Activated CD4-positive, alpha-beta T cell treated with anti-CD3 and anti-CD28 coated beads, Interleukin-2, amount 50 U/mL, for 4 hours (primary cell): Measurements from ENCODE around the gene SDHAF1.
A peak's percentile ranks its signal among the peaks of the same experiment; 100 is the strongest.
"Not testable (repeated sequence)": the region's sequence is repeated elsewhere in the genome, so short reads cannot be mapped to it uniquely, and the experiment has no call there.

Experiments used
- DNase-seq, 2 experiments: peaks; one replicate each; pipeline ENCODE4 v3.0.0-alpha.2; 2020

SDHAF1 gene

GRCh38 chr19:35995048-35995993, at the start of gene SDHAF1:
Gene SDHAF1 (plus strand): TSS chr19:35995188. CDS start chr19:35995275, 87 bp downstream.
- DNase-seq, result peak; percentile 89 to 91

DNA sequence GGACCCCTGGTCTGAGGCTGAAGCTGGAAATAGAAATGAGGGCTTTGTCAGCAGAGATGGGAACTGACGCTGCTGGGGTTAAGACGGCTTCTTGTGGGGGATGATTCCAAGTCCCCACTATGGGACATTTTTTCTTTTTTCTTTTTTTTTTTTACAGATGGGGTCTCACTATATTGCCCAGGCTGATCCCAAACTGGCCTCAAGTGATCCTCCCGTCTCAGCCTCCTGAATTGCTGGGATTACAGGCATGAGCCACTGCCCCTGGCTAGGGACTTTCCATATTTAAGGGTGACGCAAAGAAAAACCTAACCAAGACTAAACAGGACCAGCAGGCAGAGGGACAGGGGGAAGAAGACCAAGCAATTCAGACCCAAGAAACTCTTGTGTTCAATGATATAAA, 48.8 kb upstream of the SDHAF1 start:
- DNase-seq, result no peak

DNA sequence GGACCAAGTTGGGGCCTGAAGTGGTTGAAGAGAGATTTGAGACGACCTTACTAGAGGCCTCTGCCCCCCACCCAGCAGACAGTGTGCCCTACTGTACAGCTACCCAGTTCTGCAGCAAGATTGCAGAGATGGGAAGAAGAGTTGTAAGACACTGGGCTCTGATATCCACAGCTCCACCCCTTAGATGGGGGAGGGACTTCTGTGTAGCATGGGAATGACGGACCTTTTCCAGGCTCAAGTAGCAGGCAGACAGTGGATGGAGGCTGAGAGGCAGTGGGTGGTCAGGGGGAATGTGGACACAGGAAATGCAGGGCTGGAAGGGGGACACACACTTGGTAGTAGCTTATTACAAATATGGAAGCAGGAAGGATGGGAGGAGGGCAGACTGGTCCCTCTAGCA, 45.9 kb upstream of the SDHAF1 start:
- DNase-seq, result no peak

DNA sequence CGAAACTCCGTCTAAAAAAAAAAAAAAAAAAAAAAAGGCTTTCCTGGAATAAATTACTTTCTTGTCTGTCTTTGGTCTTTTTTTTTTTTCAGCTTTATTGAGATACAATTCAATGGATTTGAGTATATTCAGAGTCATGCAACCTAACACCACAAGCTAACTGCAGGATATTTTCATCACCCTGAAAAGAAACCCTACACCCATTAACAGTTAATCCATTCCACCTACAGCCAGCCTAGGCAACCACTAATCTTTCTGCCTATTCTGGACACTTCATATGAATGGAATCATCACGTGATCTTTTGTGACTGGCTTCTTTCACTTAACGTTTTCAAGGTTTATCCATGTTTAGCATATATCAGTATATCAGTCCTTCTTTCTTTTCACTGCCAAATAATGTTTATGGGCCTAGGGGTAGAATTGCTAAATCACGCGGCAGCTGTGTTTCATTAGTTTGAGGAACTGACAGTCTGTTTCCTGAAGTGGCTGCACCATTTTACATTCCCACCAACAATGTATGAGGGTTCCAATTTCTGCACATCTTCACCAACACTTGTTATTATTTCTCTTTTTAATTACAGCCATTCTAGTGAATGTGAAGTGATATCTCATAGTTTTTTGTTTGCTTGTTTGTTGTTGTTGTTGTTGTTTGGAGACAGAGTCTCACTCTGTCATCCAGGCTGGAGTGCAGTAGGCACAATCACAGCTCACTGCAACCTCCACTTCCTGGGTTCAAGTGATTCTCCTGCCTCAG, 38.9 kb upstream of the SDHAF1 start:
- no peak for DNase-seq

DNA sequence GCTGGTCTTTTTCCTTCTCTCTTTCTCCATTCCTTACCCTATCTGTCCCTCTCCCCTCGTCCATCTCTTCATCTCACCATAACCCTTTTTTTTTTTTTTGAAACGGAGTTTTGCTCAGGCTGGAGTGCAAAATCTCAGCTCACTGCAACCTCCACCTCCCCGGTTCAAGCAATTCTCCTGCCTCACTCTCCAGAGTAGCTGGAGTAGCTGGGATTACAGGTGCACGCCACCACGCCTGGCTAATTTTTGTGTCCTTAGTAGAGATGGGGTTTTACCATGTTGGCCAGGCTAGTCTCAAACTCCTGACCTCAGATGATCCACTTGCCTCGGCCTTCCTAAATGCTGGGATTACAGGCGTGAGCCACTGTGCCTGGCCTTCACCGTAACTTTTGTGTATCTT, 37.6 kb upstream of the SDHAF1 start:
- DNase-seq, result not testable (repeated sequence)

DNA sequence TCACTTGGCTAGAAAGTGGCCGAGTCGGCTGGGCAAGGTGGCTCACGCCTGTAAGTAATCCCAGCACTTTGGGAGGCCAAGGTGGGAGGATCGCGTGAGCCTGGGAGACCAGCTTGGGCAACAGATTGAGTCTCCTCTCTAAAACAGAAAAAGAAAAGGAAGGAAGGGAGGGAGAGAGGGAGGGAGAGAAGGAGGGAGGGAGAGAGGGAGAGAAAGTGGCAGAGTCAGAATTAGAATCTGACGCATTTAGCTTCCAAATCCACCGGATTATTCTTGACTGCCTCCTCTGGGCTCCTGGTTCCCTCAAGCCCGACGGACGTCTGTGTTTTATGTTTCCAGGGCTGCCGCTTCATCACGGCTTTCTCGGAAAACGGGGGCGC, 36.3 kb upstream of the SDHAF1 start:
- DNase-seq, result no peak

DNA sequence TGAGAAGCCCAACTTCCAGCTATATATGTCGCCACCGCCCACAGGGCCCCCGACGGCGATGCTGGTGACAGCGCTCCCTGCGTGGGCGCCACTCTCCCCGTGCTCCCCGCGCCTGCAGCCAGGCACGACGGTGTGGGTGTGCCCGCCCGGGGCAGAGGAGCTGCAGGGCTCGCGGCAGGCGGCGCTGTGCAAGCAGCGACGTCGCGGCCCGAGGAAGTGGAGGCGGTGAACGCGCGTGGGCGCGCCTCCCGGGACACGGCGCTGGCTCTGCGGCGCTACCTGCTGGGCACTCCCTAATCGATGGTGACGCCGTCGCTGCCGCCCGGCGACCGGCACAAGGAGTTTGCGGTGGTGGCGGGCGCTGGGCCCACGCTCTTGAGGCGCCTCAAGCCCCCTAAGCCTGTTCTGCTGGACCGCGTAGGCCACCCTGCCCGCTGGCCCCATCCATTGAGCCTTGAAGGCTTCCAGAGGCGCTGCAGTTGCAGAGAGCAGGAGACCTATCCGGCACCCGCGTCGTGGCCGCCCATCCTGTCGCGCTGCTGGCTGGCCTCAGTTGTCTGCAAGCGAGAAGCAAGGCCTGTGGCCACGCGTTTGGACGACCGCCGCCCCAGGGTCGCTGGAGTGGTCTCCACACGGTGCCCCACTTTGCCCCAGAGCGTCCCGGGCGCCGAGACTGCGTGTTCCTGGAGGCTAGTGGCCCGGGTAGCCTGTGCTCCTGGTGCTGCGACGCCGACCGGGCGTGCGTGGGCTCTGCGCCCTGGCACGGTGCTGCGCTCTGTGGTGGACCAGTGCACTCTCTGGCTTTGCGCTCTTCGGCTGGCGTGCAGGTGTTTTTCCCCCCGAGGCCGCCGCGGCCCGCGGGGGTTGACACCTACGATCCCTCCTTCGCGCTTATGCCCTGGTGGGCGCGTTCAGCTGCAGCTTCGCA, 35.7 kb upstream of the SDHAF1 start:
- DNase-seq, result peak; percentile 86 to 91

DNA sequence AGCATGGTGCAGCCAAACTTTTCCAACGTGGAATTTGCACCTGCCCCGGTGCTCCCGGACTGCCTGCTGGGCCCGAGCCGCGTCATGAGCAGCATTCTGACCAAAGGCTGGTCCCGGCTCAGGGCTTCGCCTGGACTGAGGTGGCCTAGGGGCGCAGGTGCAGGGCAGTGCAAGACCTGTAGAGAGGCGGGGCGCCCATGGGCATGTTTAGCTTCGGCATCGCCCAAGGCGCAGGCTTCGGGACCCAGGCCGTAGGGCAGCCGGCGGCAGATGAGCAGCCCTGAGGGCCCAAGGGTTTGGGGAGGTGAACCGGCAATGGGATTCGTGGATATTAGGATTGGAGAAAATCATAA, 35.0 kb upstream of the SDHAF1 start:
- DNase-seq, result no peak

DNA sequence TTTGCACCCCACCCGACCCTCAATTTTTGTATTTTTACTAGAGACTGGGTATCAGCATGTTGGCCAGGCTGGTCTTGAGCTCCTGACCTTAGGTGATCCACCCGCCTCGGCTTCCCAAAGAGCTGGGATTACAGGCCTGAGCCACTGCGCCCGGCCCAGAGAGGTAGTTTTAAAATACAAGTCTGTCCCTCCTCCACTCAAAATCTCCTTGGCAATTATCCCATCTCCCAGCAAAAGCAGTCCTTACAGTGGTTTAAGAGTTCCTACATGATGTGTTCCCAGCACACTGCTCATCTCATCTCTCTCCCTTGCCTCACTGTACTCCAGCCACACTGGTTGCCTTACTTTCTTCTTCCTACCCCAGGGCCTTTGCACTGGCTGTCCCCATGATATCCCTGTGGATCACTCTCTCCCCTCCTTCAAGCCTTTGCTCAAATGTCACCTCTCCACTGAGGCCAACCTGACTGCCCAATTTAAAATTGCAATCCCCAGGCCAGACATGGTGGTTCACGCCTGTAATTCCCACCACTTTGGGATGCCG, 34.5 kb upstream of the SDHAF1 start:
- DNase-seq, result no peak

DNA sequence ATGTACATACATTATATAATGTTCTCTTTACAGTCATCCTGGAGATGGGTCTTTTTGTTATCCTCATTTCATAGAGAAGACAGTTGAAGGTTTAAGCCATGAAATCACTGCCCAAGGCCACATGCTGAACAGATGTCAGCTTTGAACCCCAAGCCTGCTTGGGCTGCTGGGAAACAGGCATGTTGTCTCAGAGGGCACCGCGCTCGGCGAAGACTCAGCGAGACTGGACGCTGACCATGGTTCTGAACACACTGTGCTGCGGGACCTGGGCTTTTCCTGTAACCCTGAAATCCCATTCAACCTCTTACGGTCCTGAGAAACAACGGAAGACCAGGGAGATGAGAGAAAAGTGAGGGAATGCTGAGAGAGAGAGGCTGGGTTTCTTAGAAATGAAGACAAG, 31.5 kb upstream of the SDHAF1 start:
- peak in 1 of 2 experiments; percentile 29 for DNase-seq

DNA sequence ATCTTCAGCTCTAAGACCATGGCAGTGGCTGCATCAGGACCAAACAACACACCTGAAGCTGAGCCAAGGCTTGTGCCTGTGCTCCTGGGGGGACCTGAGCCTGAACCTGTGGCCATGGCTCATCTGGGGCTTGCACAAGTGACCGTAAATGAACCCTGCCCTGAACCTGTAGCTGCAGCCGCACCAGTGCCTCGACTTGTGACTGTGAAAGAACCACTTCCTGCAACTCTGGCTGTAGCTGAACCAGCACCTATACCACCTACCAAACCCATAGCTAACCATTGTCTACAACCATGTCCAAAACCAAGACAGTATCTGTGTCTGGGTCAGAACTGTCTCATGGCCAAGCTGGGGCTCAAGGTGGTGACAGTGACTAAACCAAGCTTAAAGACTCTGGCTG, 28.2 kb upstream of the SDHAF1 start:
- no peak for DNase-seq

DNA sequence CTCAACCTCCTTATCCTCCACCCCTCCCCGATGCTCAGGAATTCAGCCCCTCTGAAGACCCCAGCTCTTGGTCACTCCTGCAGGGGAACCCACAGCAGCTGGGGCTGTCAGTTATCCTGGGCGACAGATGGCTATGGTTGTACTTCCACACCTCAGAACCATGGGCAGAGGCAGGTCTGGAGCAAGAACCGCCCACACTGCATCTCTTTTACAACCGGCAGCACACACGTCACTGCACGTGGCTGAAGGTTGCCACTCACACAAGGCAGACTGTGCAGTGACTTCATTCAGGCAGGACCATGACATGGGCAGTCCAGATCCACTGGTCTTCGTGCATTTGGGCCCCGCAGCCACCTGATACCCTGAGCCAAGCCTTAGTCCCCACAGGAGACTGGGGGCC, 21.5 kb upstream of the SDHAF1 start:
- DNase-seq, result no peak

DNA sequence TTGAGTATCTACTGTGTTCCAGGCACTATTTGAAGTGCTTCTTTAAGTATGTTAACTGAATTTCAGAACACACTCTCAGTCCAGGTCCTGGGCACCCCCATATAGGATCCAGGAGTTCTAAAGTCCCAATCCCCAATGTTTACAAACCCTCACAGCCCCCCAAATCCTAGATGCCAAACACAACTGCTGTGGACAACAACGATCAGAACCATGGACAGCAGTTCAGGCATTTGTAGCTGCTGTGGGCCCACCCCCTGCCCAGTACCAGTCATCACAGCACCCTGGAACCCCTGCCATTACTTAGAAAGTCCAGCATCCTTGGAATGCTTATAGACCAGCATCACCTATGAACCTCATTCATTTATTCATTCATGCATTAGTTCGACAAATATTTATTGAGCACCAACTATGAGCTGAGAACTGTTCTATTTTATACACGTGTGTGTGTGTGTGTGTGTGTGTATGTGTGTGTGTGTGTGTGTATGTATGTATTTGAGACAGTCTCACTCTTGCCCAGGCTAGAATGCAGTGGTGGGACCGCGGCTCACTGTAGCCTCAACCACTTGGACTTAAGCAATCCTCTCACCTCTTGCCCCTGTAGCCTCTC, 19.3 kb upstream of the SDHAF1 start:
- no peak for DNase-seq

GRCh38 chr19:35977446-35978222, 17.4 kb upstream of the SDHAF1 start:
- DNase-seq, result no peak

DNA sequence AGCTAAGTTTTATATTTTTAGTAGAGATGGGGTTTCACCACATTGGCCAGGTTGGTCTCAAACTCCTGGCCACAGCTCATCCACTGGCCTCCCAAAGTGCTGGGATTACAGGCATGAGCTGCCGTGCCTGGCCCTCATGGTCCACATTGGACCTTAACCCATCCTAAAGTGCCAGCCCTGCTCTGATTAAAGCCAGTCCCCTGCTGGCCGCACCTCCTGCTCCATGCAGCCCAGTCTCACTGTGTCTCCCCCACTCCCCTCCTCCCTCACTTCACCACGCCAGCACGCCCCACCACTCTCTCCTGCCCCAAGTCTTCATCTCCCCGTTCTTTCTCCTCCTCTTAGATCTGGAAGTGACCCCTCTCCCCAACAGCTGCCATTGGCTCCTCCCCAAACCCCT, 16.7 kb upstream of the SDHAF1 start:
- no peak for DNase-seq

GRCh38 chr19:35978832-35979365, 16.1 kb upstream of the SDHAF1 start:
- no peak for DNase-seq

DNA sequence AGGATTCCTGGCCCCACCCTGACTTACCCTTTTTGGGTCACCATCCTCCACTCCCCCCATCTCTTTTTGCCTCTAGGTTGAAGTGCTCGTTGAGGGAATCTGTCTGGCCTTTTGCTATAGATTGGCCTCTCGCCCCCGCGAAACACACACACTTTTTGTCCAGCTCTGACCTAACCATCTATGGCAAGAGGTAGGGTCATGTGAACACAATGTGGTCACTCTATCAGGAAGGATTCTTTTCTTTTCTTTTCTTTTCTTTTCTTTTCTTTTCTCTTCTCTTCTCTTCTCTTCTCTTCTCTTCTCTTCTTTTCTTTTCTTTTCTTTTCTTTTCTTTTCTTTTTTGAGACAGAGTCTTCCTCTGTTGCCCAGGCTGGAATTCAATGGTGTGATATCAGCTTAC, 14.0 kb upstream of the SDHAF1 start:
- DNase-seq, result not testable (repeated sequence)

GRCh38 chr19:35983177-35983576, 11.8 kb upstream of the SDHAF1 start:
- no peak for DNase-seq

DNA sequence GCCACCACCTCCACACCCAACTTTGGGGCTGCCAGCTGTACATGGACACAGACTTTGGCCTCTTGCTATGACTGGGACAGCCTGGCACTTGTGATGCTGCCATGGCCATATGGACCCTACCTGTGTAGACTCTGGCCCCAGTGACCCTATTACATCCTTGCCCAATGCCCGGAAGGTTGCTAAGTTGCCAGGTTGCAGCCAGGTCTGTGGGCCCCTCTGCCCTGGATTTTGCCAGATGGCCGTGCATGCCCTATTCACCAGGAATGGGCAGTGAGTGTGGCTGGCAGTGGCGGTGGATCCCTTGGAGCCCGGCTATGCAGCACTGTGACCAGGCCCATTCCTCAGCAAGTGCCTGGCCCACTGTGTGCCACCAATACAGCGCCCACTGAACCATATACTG, 8.9 kb upstream of the SDHAF1 start:
- DNase-seq, result no peak

DNA sequence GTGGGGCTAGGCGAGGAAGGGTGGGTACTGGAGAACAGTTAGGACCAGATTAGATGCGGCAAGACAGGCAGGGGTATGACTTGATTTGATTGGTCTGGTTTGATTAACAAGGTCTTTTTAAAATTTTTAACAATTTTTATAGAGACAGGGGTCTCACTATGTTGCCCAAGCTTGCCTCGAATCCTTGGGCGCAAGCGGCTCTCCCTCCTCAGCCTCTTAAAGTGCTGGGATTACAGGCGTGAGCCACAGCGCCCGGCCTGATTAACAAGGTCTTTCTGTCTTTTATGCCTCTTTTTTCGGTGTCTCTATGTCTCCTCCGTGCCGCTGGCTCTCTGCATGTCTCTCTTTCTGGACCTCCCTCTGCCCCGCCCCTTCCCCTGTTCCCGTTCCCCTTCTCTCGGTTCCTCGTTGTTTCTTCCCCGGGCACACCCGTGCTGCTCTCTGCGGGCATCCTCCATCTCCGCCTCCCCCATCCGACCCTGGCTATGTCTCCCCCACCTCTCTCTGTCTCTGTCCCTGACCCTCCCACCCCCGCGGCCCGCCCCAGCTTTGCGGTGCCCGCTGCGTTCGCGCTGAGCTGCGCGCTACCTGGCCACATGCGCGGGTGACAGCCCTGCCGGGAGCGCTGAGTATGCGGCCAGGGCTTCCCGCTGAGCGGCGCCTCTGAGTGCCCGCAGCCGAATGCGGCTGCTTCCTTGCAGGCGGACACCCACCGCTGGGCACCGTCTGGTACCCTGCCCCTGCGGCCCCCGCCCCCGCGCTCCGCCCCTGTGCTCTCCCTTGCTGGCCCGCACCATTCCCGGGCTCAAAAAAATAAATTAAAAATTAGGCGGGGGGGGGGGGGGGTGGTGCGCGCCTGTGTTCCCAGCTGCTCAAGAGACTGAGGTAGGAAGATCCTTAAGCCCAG, 8.1 kb upstream of the SDHAF1 start:
- peak in 1 of 2 experiments; percentile 12 for DNase-seq
